Measurements from ENCODE around the gene ARF3.

ARF3 gene

GRCh38 chr12:48973531-48973930, 16.2 kb upstream of the ARF3 start:
- Histone ChIP-seq H3K27ac (ENCODE audit: low read length) (no peak overlapping the region), H3K4me1 (ENCODE audit: control insufficient read depth, insufficient read depth, low read length) (peaks cover 19% of the 10 kb centered on the region), H3K9me3 (ENCODE audit: control insufficient read depth, insufficient read depth, low read length) (no peaks in the 10 kb centered on the region), H3K4me3 (ENCODE audit: low read length) (no peak overlapping the region), H3K27me3 (ENCODE audit: control insufficient read depth, insufficient read depth, low read length) (peaks cover 80% of the 10 kb centered on the region), H3K36me3 (ENCODE audit: control insufficient read depth, insufficient read depth, low read length) (no peaks in the 10 kb centered on the region)
- no peak for DNase-seq (ENCODE audit: low read depth, low spot score)
- no CpG with 5 or more reads among the region's 12 CpGs for WGBS (ENCODE audit: insufficient coverage, insufficient read length)

- no peak overlapping the region for H3K27ac ChIP-seq (ENCODE audit: low read length)
- no peaks in the 10 kb centered on the region for H3K9me3 ChIP-seq (ENCODE audit: control insufficient read depth, insufficient read depth, low read length)
- DNase-seq (ENCODE audit: low read depth, low spot score): no peak
- no CpG with 5 or more reads among the region's 3 CpGs for WGBS (ENCODE audit: insufficient coverage, insufficient read length)
- H3K4me3 ChIP-seq (ENCODE audit: low read length): no peak overlapping the region
- no peaks in the 10 kb centered on the region for H3K36me3 ChIP-seq (ENCODE audit: control insufficient read depth, insufficient read depth, low read length)
- H3K27me3 ChIP-seq (ENCODE audit: control insufficient read depth, insufficient read depth, low read length): peaks cover 79% of the 10 kb centered on the region
- H3K4me1 ChIP-seq (ENCODE audit: control insufficient read depth, insufficient read depth, low read length): peaks cover 18% of the 10 kb centered on the region
These were observed 15.7 kb upstream of the ARF3 start for GRCh38 chr12:48972952-48973483.

GRCh38 chr12:48972213-48972951, 15.1 kb upstream of the ARF3 start:
- Histone ChIP-seq H3K36me3 (ENCODE audit: control insufficient read depth, insufficient read depth, low read length) (no peaks in the 10 kb centered on the region), H3K27me3 (ENCODE audit: control insufficient read depth, insufficient read depth, low read length) (peaks cover 76% of the 10 kb centered on the region), H3K27ac (ENCODE audit: low read length) (no peak overlapping the region), H3K9me3 (ENCODE audit: control insufficient read depth, insufficient read depth, low read length) (no peaks in the 10 kb centered on the region), H3K4me1 (ENCODE audit: control insufficient read depth, insufficient read depth, low read length) (peaks cover 20% of the 10 kb centered on the region), H3K4me3 (ENCODE audit: low read length) (no peak overlapping the region)
- WGBS (ENCODE audit: insufficient coverage, insufficient read length): no CpG with 5 or more reads among the region's 23 CpGs
- DNase-seq (ENCODE audit: low read depth, low spot score): no peak

GRCh38 chr12:48970702-48971334, 13.5 kb upstream of the ARF3 start:
- Histone ChIP-seq H3K27me3 (ENCODE audit: control insufficient read depth, insufficient read depth, low read length) (peaks cover 68% of the 10 kb centered on the region), H3K9me3 (ENCODE audit: control insufficient read depth, insufficient read depth, low read length) (no peaks in the 10 kb centered on the region), H3K36me3 (ENCODE audit: control insufficient read depth, insufficient read depth, low read length) (no peaks in the 10 kb centered on the region), H3K4me1 (ENCODE audit: control insufficient read depth, insufficient read depth, low read length) (peaks cover 22% of the 10 kb centered on the region), H3K27ac (ENCODE audit: low read length) (no peak overlapping the region), H3K4me3 (ENCODE audit: low read length) (no peak overlapping the region; the same call in 1 of the 2 replicates)
- DNase-seq (ENCODE audit: low read depth, low spot score): no peak
- no CpG with 5 or more reads among the region's 10 CpGs for WGBS (ENCODE audit: insufficient coverage, insufficient read length)

GRCh38 chr12:48969833-48970701, 12.8 kb upstream of the ARF3 start:
- no peak overlapping the region for H3K27ac ChIP-seq (ENCODE audit: low read length)
- peaks cover 24% of the 10 kb centered on the region for H3K4me1 ChIP-seq (ENCODE audit: control insufficient read depth, insufficient read depth, low read length)
- H3K27me3 ChIP-seq (ENCODE audit: control insufficient read depth, insufficient read depth, low read length): peaks cover 65% of the 10 kb centered on the region
- no peaks in the 10 kb centered on the region for H3K36me3 ChIP-seq (ENCODE audit: control insufficient read depth, insufficient read depth, low read length)
- no peaks in the 10 kb centered on the region for H3K9me3 ChIP-seq (ENCODE audit: control insufficient read depth, insufficient read depth, low read length)
- no CpG with 5 or more reads among the region's 77 CpGs for WGBS (ENCODE audit: insufficient coverage, insufficient read length)
- peak overlapping the region; percentile 16; the same call in 1 of the 2 replicates for H3K4me3 ChIP-seq (ENCODE audit: low read length)
- no peak for DNase-seq (ENCODE audit: low read depth, low spot score)

GRCh38 chr12:48969160-48969771, 12.0 kb upstream of the ARF3 start:
- no CpG with 5 or more reads among the region's 8 CpGs for WGBS (ENCODE audit: insufficient coverage, insufficient read length)
- no peak for DNase-seq (ENCODE audit: low read depth, low spot score)
- Histone ChIP-seq H3K36me3 (ENCODE audit: control insufficient read depth, insufficient read depth, low read length) (no peaks in the 10 kb centered on the region), H3K27ac (ENCODE audit: low read length) (no peak overlapping the region), H3K4me1 (ENCODE audit: control insufficient read depth, insufficient read depth, low read length) (peaks cover 27% of the 10 kb centered on the region), H3K9me3 (ENCODE audit: control insufficient read depth, insufficient read depth, low read length) (no peaks in the 10 kb centered on the region), H3K4me3 (ENCODE audit: low read length) (no peak overlapping the region), H3K27me3 (ENCODE audit: control insufficient read depth, insufficient read depth, low read length) (peaks cover 60% of the 10 kb centered on the region)

- Histone ChIP-seq H3K36me3 (ENCODE audit: control insufficient read depth, insufficient read depth, low read length) (no peaks in the 10 kb centered on the region), H3K9me3 (ENCODE audit: control insufficient read depth, insufficient read depth, low read length) (no peaks in the 10 kb centered on the region), H3K27me3 (ENCODE audit: control insufficient read depth, insufficient read depth, low read length) (peaks cover 52% of the 10 kb centered on the region), H3K27ac (ENCODE audit: low read length) (no peak overlapping the region), H3K4me3 (ENCODE audit: low read length) (no peak overlapping the region), H3K4me1 (ENCODE audit: control insufficient read depth, insufficient read depth, low read length) (peaks cover 26% of the 10 kb centered on the region)
- no CpG with 5 or more reads among the region's 3 CpGs for WGBS (ENCODE audit: insufficient coverage, insufficient read length)
- DNase-seq (ENCODE audit: low read depth, low spot score): no peak
These were observed 11.2 kb upstream of the ARF3 start for GRCh38 chr12:48968467-48968866.

GRCh38 chr12:48967991-48968390, 10.7 kb upstream of the ARF3 start:
- no peak overlapping the region for H3K4me3 ChIP-seq (ENCODE audit: low read length)
- no peaks in the 10 kb centered on the region for H3K9me3 ChIP-seq (ENCODE audit: control insufficient read depth, insufficient read depth, low read length)
- no peak overlapping the region for H3K27ac ChIP-seq (ENCODE audit: low read length)
- DNase-seq (ENCODE audit: low read depth, low spot score): no peak
- no CpG with 5 or more reads among the region's 7 CpGs for WGBS (ENCODE audit: insufficient coverage, insufficient read length)
- peaks cover 47% of the 10 kb centered on the region for H3K27me3 ChIP-seq (ENCODE audit: control insufficient read depth, insufficient read depth, low read length)
- H3K36me3 ChIP-seq (ENCODE audit: control insufficient read depth, insufficient read depth, low read length): no peaks in the 10 kb centered on the region
- peaks cover 26% of the 10 kb centered on the region for H3K4me1 ChIP-seq (ENCODE audit: control insufficient read depth, insufficient read depth, low read length)

- no peak for DNase-seq (ENCODE audit: low read depth, low spot score)
- no CpG with 5 or more reads among the region's 20 CpGs for WGBS (ENCODE audit: insufficient coverage, insufficient read length)
- Histone ChIP-seq H3K4me3 (ENCODE audit: low read length) (no peak overlapping the region), H3K9me3 (ENCODE audit: control insufficient read depth, insufficient read depth, low read length) (no peaks in the 10 kb centered on the region), H3K27ac (ENCODE audit: low read length) (no peak overlapping the region), H3K27me3 (ENCODE audit: control insufficient read depth, insufficient read depth, low read length) (peaks cover 31% of the 10 kb centered on the region), H3K4me1 (ENCODE audit: control insufficient read depth, insufficient read depth, low read length) (peaks cover 21% of the 10 kb centered on the region), H3K36me3 (ENCODE audit: control insufficient read depth, insufficient read depth, low read length) (no peaks in the 10 kb centered on the region)
These were observed 9.0 kb upstream of the ARF3 start for GRCh38 chr12:48966177-48966895.

All from iPS DF 6.9 (cell line).